Measurements from ENCODE around the gene PLPP4. TPM values are rescaled to one million over a fixed set of nuclear protein-coding genes. Genes with fewer than 3 reads are reported as not detected.

Gene PLPP4
- total RNA-seq, 1 donor from 2014 or later = 2.5 TPM

DNA sequence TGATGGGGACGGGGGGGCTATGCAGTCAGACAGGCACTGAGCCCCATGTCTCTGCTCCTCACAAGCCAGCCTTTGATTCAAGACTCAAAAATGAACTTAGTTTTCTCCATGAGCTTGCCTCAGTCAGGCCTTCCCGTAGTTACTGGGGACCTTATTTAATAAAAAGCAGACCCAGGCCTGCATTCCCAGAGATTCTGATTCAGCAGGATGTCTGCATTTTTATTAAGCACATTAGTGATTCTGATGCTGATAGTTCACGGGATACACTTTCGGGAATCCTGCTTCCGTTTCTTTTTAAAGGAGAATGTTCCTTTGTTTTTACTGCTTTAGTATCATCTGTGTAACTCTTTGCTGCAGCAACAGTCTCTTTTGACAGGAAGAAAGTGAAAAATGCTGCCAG lies 28.3 kb upstream of the PLPP4 start:
- TF ChIP-seq POLR2AphosphoS5 (IDR thresholded peaks at IDR 0.05; ENCODE audit: insufficient read depth in 1 of 2, low read depth in 1 of 2) (no peak), POLR2A (IDR thresholded peaks at IDR 0.05) (no peak)
- TF ChIP-seq, protein P1, sequence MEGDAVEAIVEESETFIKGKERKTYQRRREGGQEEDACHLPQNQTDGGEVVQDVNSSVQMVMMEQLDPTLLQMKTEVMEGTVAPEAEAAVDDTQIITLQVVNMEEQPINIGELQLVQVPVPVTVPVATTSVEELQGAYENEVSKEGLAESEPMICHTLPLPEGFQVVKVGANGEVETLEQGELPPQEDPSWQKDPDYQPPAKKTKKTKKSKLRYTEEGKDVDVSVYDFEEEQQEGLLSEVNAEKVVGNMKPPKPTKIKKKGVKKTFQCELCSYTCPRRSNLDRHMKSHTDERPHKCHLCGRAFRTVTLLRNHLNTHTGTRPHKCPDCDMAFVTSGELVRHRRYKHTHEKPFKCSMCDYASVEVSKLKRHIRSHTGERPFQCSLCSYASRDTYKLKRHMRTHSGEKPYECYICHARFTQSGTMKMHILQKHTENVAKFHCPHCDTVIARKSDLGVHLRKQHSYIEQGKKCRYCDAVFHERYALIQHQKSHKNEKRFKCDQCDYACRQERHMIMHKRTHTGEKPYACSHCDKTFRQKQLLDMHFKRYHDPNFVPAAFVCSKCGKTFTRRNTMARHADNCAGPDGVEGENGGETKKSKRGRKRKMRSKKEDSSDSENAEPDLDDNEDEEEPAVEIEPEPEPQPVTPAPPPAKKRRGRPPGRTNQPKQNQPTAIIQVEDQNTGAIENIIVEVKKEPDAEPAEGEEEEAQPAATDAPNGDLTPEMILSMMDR (IDR thresholded peaks at IDR 0.05) = no peak
- DNase-seq (ENCODE audit: extremely low spot score in 2 of 2) = no peak
- H3K4me3 ChIP-seq = no peak overlapping the region
- H3K36me3 ChIP-seq = no peaks in the 10 kb centered on the region
- intact Hi-C loops (cut with DNase I) = no loop called here
- H3K27ac ChIP-seq = no peak overlapping the region
- no peaks in the 10 kb centered on the region for H3K27me3 ChIP-seq
- no peaks in the 10 kb centered on the region for H3K9me3 ChIP-seq
- H3K4me1 ChIP-seq = no peaks in the 10 kb centered on the region

- DNase-seq (ENCODE audit: extremely low spot score in 2 of 2) = no peak
- Histone ChIP-seq H3K27me3 (no peaks in the 10 kb centered on the region), H3K36me3 (no peaks in the 10 kb centered on the region), H3K27ac (no peak overlapping the region), H3K9me3 (no peaks in the 10 kb centered on the region), H3K4me1 (no peaks in the 10 kb centered on the region), H3K4me3 (no peak overlapping the region)
- intact Hi-C loops (cut with DNase I) = no loop called here
- TF ChIP-seq POLR2AphosphoS5 (IDR thresholded peaks at IDR 0.05; ENCODE audit: insufficient read depth in 1 of 2, low read depth in 1 of 2) (no peak), POLR2A (IDR thresholded peaks at IDR 0.05) (no peak)
- TF ChIP-seq, protein P1 (IDR thresholded peaks at IDR 0.05) = no peak
These were observed 27.6 kb upstream of the PLPP4 start for GRCh38 chr10:120429395-120429794.

GRCh38 chr10:120431251-120431651 lies 25.8 kb upstream of the PLPP4 start:
- no peaks in the 10 kb centered on the region for H3K27me3 ChIP-seq
- no peak overlapping the region for H3K27ac ChIP-seq
- no peaks in the 10 kb centered on the region for H3K36me3 ChIP-seq
- H3K4me1 ChIP-seq = no peaks in the 10 kb centered on the region
- no peak for DNase-seq (ENCODE audit: extremely low spot score in 2 of 2)
- intact Hi-C loops (cut with DNase I) = no loop called here
- H3K9me3 ChIP-seq = no peaks in the 10 kb centered on the region
- TF ChIP-seq POLR2A (IDR thresholded peaks at IDR 0.05) (no peak), POLR2AphosphoS5 (IDR thresholded peaks at IDR 0.05; ENCODE audit: insufficient read depth in 1 of 2, low read depth in 1 of 2) (no peak)
- TF ChIP-seq, protein P1 (IDR thresholded peaks at IDR 0.05) = no peak
- no peak overlapping the region for H3K4me3 ChIP-seq

- H3K36me3 ChIP-seq = no peaks in the 10 kb centered on the region
- intact Hi-C loops (cut with DNase I) = no loop called here
- H3K9me3 ChIP-seq = no peaks in the 10 kb centered on the region
- no peak overlapping the region for H3K4me3 ChIP-seq
- TF ChIP-seq, protein P1 (IDR thresholded peaks at IDR 0.05) = no peak
- TF ChIP-seq POLR2AphosphoS5 (IDR thresholded peaks at IDR 0.05; ENCODE audit: insufficient read depth in 1 of 2, low read depth in 1 of 2) = no peak
- no peak for TF ChIP-seq POLR2A (IDR thresholded peaks at IDR 0.05)
- H3K27ac ChIP-seq = no peak overlapping the region
- no peaks in the 10 kb centered on the region for H3K27me3 ChIP-seq
- no peaks in the 10 kb centered on the region for H3K4me1 ChIP-seq
- no peak for DNase-seq (ENCODE audit: extremely low spot score in 2 of 2)
These were observed 24.8 kb upstream of the PLPP4 start for GRCh38 chr10:120432209-120432608.

DNA sequence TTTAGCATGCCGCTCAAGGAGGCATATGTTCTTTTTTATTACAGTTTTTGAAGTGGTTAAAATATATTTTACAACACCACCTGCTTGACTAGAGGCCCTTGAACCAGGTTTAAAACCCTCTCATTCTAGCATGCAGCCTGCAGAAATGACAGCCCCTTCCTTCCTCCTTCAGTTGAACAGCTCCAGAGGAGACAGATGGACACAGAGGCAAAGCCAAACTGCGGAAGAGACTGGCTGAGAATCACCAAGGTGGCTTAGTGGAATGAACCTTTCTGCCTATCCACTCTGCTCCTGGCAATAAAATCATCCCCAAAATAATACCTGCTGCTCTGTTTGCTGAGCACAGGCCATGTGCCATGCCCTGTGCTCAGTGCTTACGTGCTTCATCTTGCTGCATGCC lies 23.9 kb upstream of the PLPP4 start:
- H3K9me3 ChIP-seq = no peaks in the 10 kb centered on the region

More for the DNA sequence above, 23.9 kb upstream of the PLPP4 start:
- TF ChIP-seq, protein P1 (IDR thresholded peaks at IDR 0.05) = no peak
- TF ChIP-seq POLR2A (IDR thresholded peaks at IDR 0.05) (no peak), POLR2AphosphoS5 (IDR thresholded peaks at IDR 0.05; ENCODE audit: insufficient read depth in 1 of 2, low read depth in 1 of 2) (no peak)
- intact Hi-C loops (cut with DNase I) = no loop called here
- H3K36me3 ChIP-seq = no peaks in the 10 kb centered on the region
- H3K27ac ChIP-seq = no peak overlapping the region
- no peak overlapping the region for H3K4me3 ChIP-seq
- no peaks in the 10 kb centered on the region for H3K4me1 ChIP-seq
- no peak for DNase-seq (ENCODE audit: extremely low spot score in 2 of 2)
- H3K27me3 ChIP-seq = no peaks in the 10 kb centered on the region
